MM.1S (cell line): ENCODE measurements around the gene SMIM13.

Experiments used
- EZH2 ChIP-seq: fragments of 300-600 bp; sonication (generic); optimal IDR thresholded peaks from 2 replicates; pipeline ENCODE3; 2017; ENCODE audit warnings: low read depth, mild to moderate bottlenecking, antibody characterized with exemption, low read length, mixed read lengths
- TF ChIP-seq, protein P1 (sequence below): fragments of 300-600 bp; sonication (generic); IDR thresholded peaks from 2 replicates; pipeline ENCODE4 v1.5.1; 2016; ENCODE audit warnings: antibody characterized with exemption, low read length, mixed read lengths

- TF ChIP-seq, protein P1, sequence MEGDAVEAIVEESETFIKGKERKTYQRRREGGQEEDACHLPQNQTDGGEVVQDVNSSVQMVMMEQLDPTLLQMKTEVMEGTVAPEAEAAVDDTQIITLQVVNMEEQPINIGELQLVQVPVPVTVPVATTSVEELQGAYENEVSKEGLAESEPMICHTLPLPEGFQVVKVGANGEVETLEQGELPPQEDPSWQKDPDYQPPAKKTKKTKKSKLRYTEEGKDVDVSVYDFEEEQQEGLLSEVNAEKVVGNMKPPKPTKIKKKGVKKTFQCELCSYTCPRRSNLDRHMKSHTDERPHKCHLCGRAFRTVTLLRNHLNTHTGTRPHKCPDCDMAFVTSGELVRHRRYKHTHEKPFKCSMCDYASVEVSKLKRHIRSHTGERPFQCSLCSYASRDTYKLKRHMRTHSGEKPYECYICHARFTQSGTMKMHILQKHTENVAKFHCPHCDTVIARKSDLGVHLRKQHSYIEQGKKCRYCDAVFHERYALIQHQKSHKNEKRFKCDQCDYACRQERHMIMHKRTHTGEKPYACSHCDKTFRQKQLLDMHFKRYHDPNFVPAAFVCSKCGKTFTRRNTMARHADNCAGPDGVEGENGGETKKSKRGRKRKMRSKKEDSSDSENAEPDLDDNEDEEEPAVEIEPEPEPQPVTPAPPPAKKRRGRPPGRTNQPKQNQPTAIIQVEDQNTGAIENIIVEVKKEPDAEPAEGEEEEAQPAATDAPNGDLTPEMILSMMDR: no peak
- TF ChIP-seq EZH2: no peak
Measured at GRCh38 chr6:11096109-11096508, 2.5 kb downstream of the SMIM13 start.
